GM23338 (cell line): Measurements from ENCODE around the gene NYAP1.

Experiments
- CREB1 ChIP-seq: fragments of 250-450 bp; sonication (Bioruptor Pico); IDR thresholded peaks from 2 replicates; pipeline ENCODE4 v1.5.0; 2020; ENCODE audit warnings: low read depth, mild to moderate bottlenecking, moderate library complexity
- CTCF ChIP-seq, 2 experiments: fragments of 200-600 bp in 1 of 2; sonication (generic) in 1 of 2; conservative IDR thresholded peaks; 2 replicates each; pipeline versions ENCODE4 v1.5.1 to v1.6.1; 2016 to 2017; ENCODE audit warnings: antibody characterized with exemption in 2 of 2, low read depth in 2 of 2, mild to moderate bottlenecking in 2 of 2, moderate library complexity in 1 of 2
- EZH2 ChIP-seq: fragments of 200-600 bp; sonication (generic); IDR thresholded peaks from one replicate; pipeline ENCODE4 v1.8.0; 2017; ENCODE audit warnings: antibody characterized with exemption, mild to moderate bottlenecking, low read depth; ENCODE audit not compliant: unreplicated experiment
- EZH2phosphoT487 ChIP-seq: fragments of 200-600 bp; sonication (generic); IDR thresholded peaks from one replicate; pipeline ENCODE4 v1.8.1; 2018; ENCODE audit warnings: antibody characterized with exemption; ENCODE audit not compliant: unreplicated experiment
- JUNB ChIP-seq: IDR thresholded peaks from one replicate; pipeline ENCODE4 v1.6.1; 2016; ENCODE audit warnings: antibody characterized with exemption; ENCODE audit not compliant: unreplicated experiment
- POLR2AphosphoS5 ChIP-seq: IDR thresholded peaks from 2 replicates; pipeline ENCODE4 v1.6.1; 2016; ENCODE audit warnings: antibody characterized with exemption, low read depth
- REST ChIP-seq: IDR thresholded peaks from one replicate; pipeline ENCODE4 v1.6.1; 2018; ENCODE audit warnings: antibody characterized with exemption; ENCODE audit not compliant: unreplicated experiment
- ZNF331 ChIP-seq: fragments of 250-450 bp; sonication (Bioruptor Pico); IDR thresholded peaks from 2 replicates; pipeline ENCODE4 v1.5.0; 2020; ENCODE audit warnings: low read depth, mild to moderate bottlenecking, moderate library complexity

GRCh38 chr7:100520138-100520537 is 36.4 kb downstream of the NYAP1 start:
- no peak for TF ChIP-seq CTCF (conservative IDR thresholded peaks at IDR 0.05; ENCODE audit: low read depth in 2 of 2)
- no peak for TF ChIP-seq REST
- no peak for TF ChIP-seq EZH2
- TF ChIP-seq POLR2AphosphoS5 = no peak
- TF ChIP-seq JUNB = no peak
- no peak for TF ChIP-seq ZNF331 (CRISPR knock-in tag)
- no peak for TF ChIP-seq EZH2phosphoT487
- no peak for TF ChIP-seq CREB1
